Astrocyte (in vitro differentiated cells and primary cell): ENCODE results near the gene MYO3B. TPM values are rescaled to one million over a fixed set of nuclear protein-coding genes. Genes with fewer than 3 reads are reported as not detected.

Experiments
- DNase-seq: peaks from one replicate; pipeline ENCODE4 v3.0.0-alpha.2; 2010; ENCODE audit warnings: low read depth
- FAIRE-seq: peaks from 2 replicates; lab custom pipeline; 2011; peaks lifted over from hg19 to GRCh38; lab: Jason Lieb, UNC
- H2AFZ ChIP-seq: 2 replicates; pipeline ENCODE4 v1.6.0; 2012; ENCODE audit warnings: low read depth, low read length, inconsistent platforms
- H3K27ac ChIP-seq: 2 replicates; pipeline ENCODE4 v1.5.1; 2011; ENCODE audit warnings: low read depth, low read length, inconsistent platforms
- H3K27me3 ChIP-seq: 2 replicates; pipeline ENCODE4 v1.6.0; 2011; ENCODE audit warnings: low read length, inconsistent platforms; ENCODE audit not compliant: insufficient read depth
- H3K36me3 ChIP-seq: 2 replicates; pipeline ENCODE4 v1.5.1; 2011; ENCODE audit warnings: low read length, inconsistent platforms; ENCODE audit not compliant: insufficient read depth
- H3K4me1 ChIP-seq: 2 replicates; pipeline ENCODE4 v1.5.1; 2011; ENCODE audit warnings: low read length, inconsistent platforms; ENCODE audit not compliant: insufficient read depth
- H3K4me2 ChIP-seq: 2 replicates; pipeline ENCODE4 v1.6.0; 2012; ENCODE audit warnings: low read length, inconsistent platforms
- H3K4me3 ChIP-seq: 2 replicates; pipeline ENCODE4 v1.5.1; 2011; ENCODE audit warnings: low read depth, mild to moderate bottlenecking, low read length, inconsistent platforms; ENCODE audit not compliant: insufficient read depth
- H3K79me2 ChIP-seq: 2 replicates; pipeline ENCODE4 v1.6.0; 2012; ENCODE audit warnings: mild to moderate bottlenecking, low read length, inconsistent platforms; ENCODE audit not compliant: insufficient read depth
- H3K9ac ChIP-seq: 2 replicates; pipeline ENCODE4 v1.6.0; 2012; ENCODE audit warnings: mild to moderate bottlenecking, low read length, inconsistent platforms
- H3K9me3 ChIP-seq: 2 replicates; pipeline ENCODE4 v1.5.1; 2012; ENCODE audit warnings: low read depth, mild to moderate bottlenecking, low read length, inconsistent platforms; ENCODE audit not compliant: insufficient read depth
- H4K20me1 ChIP-seq: 2 replicates; pipeline ENCODE4 v1.6.0; 2012; ENCODE audit warnings: low read length, inconsistent platforms; ENCODE audit not compliant: insufficient read depth
- H3K27ac Mint-ChIP-seq: one replicate; pipeline ENCODE4 v1.8.0; 2021; ENCODE audit warnings: mild to moderate bottlenecking, mixed read lengths; ENCODE audit not compliant: unreplicated experiment
- H3K27me3 Mint-ChIP-seq: one replicate; pipeline ENCODE4 v1.8.0; 2021; ENCODE audit warnings: low read depth, mixed read lengths; ENCODE audit not compliant: unreplicated experiment
- H3K36me3 Mint-ChIP-seq: one replicate; pipeline ENCODE4 v1.8.0; 2021; ENCODE audit warnings: low read depth, mixed read lengths; ENCODE audit not compliant: unreplicated experiment
- H3K4me1 Mint-ChIP-seq: one replicate; pipeline ENCODE4 v1.8.0; 2021; ENCODE audit warnings: low read depth, mixed read lengths; ENCODE audit not compliant: unreplicated experiment
- H3K4me3 Mint-ChIP-seq: one replicate; pipeline ENCODE4 v1.8.0; 2021; ENCODE audit warnings: mild to moderate bottlenecking, moderate library complexity, mixed read lengths; ENCODE audit not compliant: unreplicated experiment
- H3K9me3 Mint-ChIP-seq: one replicate; pipeline ENCODE4 v1.8.0; 2021; ENCODE audit warnings: mild to moderate bottlenecking, mixed read lengths; ENCODE audit not compliant: unreplicated experiment
- EZH2 ChIP-seq: IDR thresholded peaks from 2 replicates; pipeline ENCODE4 v1.6.1; 2012; ENCODE audit warnings: mild to moderate bottlenecking, low read length, inconsistent platforms; ENCODE audit not compliant: insufficient read depth
- total RNA-seq: library from RNA; stranded (reverse); gene quantifications from 2 replicates; pipeline ENCODE4 v1.2.1, GENCODE V29; 2021
- TF ChIP-seq, protein P1 (sequence below): IDR thresholded peaks from 2 replicates; pipeline ENCODE4 v1.5.1; 2011; ENCODE audit warnings: low read depth, mild to moderate bottlenecking, inconsistent platforms, low read length, moderate library complexity; ENCODE audit not compliant: insufficient read depth

Gene MYO3B
- total RNA-seq, 1 donor from 2014 or later, result not detected

DNA sequence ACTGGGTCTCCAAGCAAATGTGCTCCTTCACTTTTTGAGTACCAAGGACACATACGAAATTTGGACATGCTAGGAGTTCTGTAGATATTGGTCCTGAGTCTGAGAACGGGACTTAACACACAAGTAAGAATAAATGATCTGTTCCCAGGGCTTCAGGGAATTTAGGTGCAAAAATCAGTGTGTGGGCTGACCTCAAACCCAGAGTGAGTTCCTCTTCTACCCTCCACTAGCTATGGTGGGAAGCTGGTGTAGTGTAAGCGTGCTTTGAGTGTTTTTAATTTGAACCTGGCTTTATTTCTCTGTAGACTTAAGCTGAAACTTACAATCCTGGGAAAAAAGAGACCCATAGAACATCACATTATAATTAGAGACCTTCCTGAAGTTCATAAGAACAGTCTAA, 50.5 kb downstream of the MYO3B start:
- H4K20me1 ChIP-seq, result no peaks in the 10 kb centered on the region
- TF ChIP-seq, protein P1, sequence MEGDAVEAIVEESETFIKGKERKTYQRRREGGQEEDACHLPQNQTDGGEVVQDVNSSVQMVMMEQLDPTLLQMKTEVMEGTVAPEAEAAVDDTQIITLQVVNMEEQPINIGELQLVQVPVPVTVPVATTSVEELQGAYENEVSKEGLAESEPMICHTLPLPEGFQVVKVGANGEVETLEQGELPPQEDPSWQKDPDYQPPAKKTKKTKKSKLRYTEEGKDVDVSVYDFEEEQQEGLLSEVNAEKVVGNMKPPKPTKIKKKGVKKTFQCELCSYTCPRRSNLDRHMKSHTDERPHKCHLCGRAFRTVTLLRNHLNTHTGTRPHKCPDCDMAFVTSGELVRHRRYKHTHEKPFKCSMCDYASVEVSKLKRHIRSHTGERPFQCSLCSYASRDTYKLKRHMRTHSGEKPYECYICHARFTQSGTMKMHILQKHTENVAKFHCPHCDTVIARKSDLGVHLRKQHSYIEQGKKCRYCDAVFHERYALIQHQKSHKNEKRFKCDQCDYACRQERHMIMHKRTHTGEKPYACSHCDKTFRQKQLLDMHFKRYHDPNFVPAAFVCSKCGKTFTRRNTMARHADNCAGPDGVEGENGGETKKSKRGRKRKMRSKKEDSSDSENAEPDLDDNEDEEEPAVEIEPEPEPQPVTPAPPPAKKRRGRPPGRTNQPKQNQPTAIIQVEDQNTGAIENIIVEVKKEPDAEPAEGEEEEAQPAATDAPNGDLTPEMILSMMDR, result no peak
- no peak for TF ChIP-seq EZH2
- H2AFZ ChIP-seq, result no peak overlapping the region

DNA sequence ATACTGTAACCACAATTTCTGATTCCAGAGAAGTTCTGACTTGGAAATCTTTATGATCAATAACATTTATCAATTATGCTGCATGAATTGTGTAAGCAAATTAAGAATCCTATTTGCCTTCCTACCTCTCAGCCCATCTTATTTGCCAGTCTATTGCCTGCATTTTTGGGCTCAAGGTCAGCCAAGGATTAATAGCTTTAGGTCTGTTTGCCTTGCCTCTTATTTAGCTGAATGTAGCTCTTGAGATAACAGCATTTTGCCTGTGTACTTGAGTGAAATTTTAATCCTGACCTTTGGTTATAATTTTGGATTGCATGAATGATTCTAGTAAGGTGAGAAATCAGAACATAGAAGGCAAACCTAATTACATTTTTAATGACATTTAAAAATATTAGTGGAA, 51.2 kb downstream of the MYO3B start:
- Histone ChIP-seq H4K20me1 (no peaks in the 10 kb centered on the region), H3K9me3 (no peaks in the 10 kb centered on the region), H3K27me3 (no peaks in the 10 kb centered on the region), H3K4me2 (no peak overlapping the region), H3K4me3 (no peak overlapping the region), H3K27ac (no peak overlapping the region), H2AFZ (no peak overlapping the region), H3K4me1 (no peaks in the 10 kb centered on the region), H3K79me2 (no peaks in the 10 kb centered on the region), H3K9ac (no peak overlapping the region), H3K36me3 (no peaks in the 10 kb centered on the region)
- no peak overlapping the region for H3K4me3 Mint-ChIP-seq
- no peak for DNase-seq
- H3K27ac Mint-ChIP-seq, result no peak overlapping the region
- H3K9me3 Mint-ChIP-seq, result no peaks in the 10 kb centered on the region
- no peak for FAIRE-seq
- TF ChIP-seq EZH2, result no peak
- TF ChIP-seq, protein P1, result no peak
- no peaks in the 10 kb centered on the region for H3K36me3 Mint-ChIP-seq
- H3K4me1 Mint-ChIP-seq, result peaks cover 6% of the 10 kb centered on the region
- H3K27me3 Mint-ChIP-seq, result peaks cover 4% of the 10 kb centered on the region

More for the DNA sequence above, 50.5 kb downstream of the MYO3B start:
- Mint-ChIP-seq H3K27ac (no peak overlapping the region), H3K9me3 (no peaks in the 10 kb centered on the region), H3K27me3 (peaks cover 4% of the 10 kb centered on the region), H3K36me3 (no peaks in the 10 kb centered on the region), H3K4me3 (no peak overlapping the region), H3K4me1 (peaks cover 6% of the 10 kb centered on the region)
- no peaks in the 10 kb centered on the region for H3K4me1 ChIP-seq
- H3K27me3 ChIP-seq, result no peaks in the 10 kb centered on the region
- no peaks in the 10 kb centered on the region for H3K9me3 ChIP-seq
- H3K36me3 ChIP-seq, result no peaks in the 10 kb centered on the region
- H3K9ac ChIP-seq, result no peak overlapping the region
- H3K4me2 ChIP-seq, result no peak overlapping the region
- no peaks in the 10 kb centered on the region for H3K79me2 ChIP-seq
- no peak overlapping the region for H3K4me3 ChIP-seq
- no peak overlapping the region for H3K27ac ChIP-seq
- FAIRE-seq (no peak), DNase-seq (no peak)

DNA sequence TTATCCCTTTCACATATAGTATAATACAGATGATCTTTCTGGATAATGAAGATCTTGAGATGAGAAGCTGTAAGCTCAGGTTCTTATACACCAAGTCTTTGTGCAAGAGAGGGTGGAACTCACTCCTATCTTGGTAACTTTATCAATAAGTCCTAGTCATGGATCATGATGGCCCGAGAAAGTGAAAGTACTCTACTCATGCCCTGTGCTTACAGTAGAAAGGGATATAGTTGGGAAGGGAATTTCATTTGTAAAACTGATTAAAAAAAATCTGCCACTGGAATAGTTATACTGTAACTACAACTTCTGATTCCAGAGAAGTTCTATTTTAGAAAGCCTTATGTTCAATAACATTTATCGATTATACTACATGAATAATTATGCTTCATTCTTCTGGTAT, 51.8 kb downstream of the MYO3B start:
- Mint-ChIP-seq H3K27me3 (peaks cover 6% of the 10 kb centered on the region), H3K9me3 (no peaks in the 10 kb centered on the region), H3K27ac (no peak overlapping the region), H3K36me3 (no peaks in the 10 kb centered on the region), H3K4me3 (no peak overlapping the region), H3K4me1 (peaks cover 6% of the 10 kb centered on the region)
- H3K4me1 ChIP-seq, result no peaks in the 10 kb centered on the region
- no peak overlapping the region for H3K4me3 ChIP-seq
- H3K27me3 ChIP-seq, result no peaks in the 10 kb centered on the region
- TF ChIP-seq EZH2, result no peak
- TF ChIP-seq, protein P1, result no peak
- no peak overlapping the region for H3K27ac ChIP-seq
- no peaks in the 10 kb centered on the region for H3K9me3 ChIP-seq
- no peaks in the 10 kb centered on the region for H4K20me1 ChIP-seq
- H3K36me3 ChIP-seq, result no peaks in the 10 kb centered on the region
- no peak overlapping the region for H2AFZ ChIP-seq
- H3K4me2 ChIP-seq, result no peak overlapping the region
- no peak for DNase-seq
- no peak for FAIRE-seq
- H3K9ac ChIP-seq, result no peak overlapping the region
- H3K79me2 ChIP-seq, result no peaks in the 10 kb centered on the region
